RWPE1 (cell line): ENCODE data around the gene ZEB2.

Experiments used
- CTCF ChIA-PET: fragments of 350-600 bp; sonication (Branson Sonifier 250); formaldehyde crosslinking; extraction: SDS; loops from one replicate; lab custom pipeline; 2021; lab: Yijun Ruan, JAX
- POLR2A ChIA-PET: fragments of 400-600 bp; formaldehyde crosslinking; extraction: SDS; loops from one replicate; lab custom pipeline; 2020; ENCODE audit warnings: antibody characterized with exemption; ENCODE audit not compliant: low non-redundant PET; lab: Yijun Ruan, JAX
- DNase-seq: peaks from one replicate; pipeline ENCODE4 v3.0.0; 2012; ENCODE audit warnings: low spot score
- H3K27ac ChIP-seq: fragments of 450-650 bp; 2 replicates; pipeline ENCODE4 v1.5.1; 2017
- CTCF ChIP-seq: fragments of 450-650 bp; conservative IDR thresholded peaks from 2 replicates; pipeline ENCODE4 v1.5.1; 2017; ENCODE audit warnings: low read depth, mild to moderate bottlenecking

ZEB2 gene

DNA sequence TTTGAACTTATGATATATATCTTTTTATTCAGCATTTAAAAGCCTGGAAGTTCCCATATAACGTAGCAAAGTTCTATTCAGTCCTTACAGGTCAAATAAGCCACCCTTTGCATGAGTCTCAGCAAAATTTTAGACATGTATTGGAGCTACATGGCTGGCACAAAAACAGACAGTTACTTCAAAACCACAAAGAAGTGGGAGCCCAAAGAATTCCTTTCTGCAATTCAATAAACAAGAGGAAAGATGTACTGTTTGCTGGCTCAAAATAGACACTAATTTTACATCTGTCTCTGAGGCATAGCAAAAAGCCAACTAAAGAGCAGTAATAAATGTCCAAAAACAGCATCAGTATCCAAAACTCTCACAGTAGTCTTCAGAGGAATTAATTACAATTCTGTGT, 87.0 kb downstream of the ZEB2 start:
- DNase-seq: no peak
- POLR2A ChIA-PET: no interaction called here
- CTCF ChIA-PET: interaction anchor here (0.6 kb wide), 2 partner anchors 35 to 998 kb away, joined by 3 to 6 read pairs; no protein-coding TSS in a partner anchor
- no peak overlapping the region for H3K27ac ChIP-seq
- TF ChIP-seq CTCF: no peak

DNA sequence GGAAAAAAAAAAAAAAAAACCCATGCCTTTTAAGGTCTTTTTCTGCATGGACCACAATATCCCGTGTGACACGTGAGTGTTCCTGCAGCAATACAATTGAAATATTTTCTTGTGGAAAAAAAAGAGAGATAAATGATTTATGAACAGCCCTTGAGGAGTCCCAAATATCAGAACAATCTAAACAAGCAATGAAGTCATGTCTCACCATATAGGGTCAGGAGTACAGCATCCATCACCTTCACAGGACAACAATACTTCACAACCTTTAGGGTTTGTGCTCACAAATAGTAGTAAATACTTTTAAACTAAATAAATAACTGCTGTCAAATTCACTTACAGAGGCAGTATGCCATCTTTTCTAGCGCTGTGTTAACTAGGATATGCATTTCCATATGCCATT, 87.9 kb downstream of the ZEB2 start:
- no peak for TF ChIP-seq CTCF
- DNase-seq: no peak
- no peak overlapping the region for H3K27ac ChIP-seq
- CTCF ChIA-PET: no interaction called here
- POLR2A ChIA-PET: no interaction called here

DNA sequence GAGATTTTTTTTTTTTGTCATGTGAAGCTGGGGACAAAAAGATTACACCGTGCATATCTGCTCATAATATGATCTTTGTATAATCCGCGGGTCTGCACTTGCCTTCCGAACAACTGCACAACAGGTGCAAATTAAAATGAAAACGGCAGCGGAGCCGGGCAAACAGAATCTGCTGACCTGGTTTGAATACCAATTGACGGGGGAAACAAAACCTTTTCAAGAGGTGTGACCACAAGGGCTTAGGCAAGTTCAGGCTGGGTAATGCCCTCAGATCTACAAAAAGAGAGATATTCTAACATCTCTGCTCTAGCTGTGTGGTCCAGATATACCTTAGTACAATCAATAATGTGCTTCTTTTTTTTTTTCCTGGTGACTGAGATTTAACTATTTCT, 88.5 kb downstream of the ZEB2 start:
- no peak for TF ChIP-seq CTCF
- POLR2A ChIA-PET: no interaction called here
- no peak for DNase-seq
- H3K27ac ChIP-seq: no peak overlapping the region
- CTCF ChIA-PET: interaction anchor here (0.6 kb wide), 1 partner anchor 91 kb away, joined by 5 read pairs; no protein-coding TSS in a partner anchor

GRCh38 chr2:144430722-144431391, 89.1 kb downstream of the ZEB2 start:
- no peak overlapping the region for H3K27ac ChIP-seq
- ChIA-PET CTCF (interaction anchor here (0.6 kb wide), 1 partner anchor 91 kb away, joined by 5 read pairs; no protein-coding TSS in a partner anchor), POLR2A (no interaction called here)
- TF ChIP-seq CTCF: no peak
- no peak for DNase-seq

GRCh38 chr2:144429396-144430112, 90.4 kb downstream of the ZEB2 start:
- POLR2A ChIA-PET: no interaction called here
- H3K27ac ChIP-seq: no peak overlapping the region
- DNase-seq: no peak
- no peak for TF ChIP-seq CTCF
- CTCF ChIA-PET: interaction anchor here (0.6 kb wide), 2 partner anchors 20 to 254 kb away, joined by 3 read pairs; no protein-coding TSS in a partner anchor

DNA sequence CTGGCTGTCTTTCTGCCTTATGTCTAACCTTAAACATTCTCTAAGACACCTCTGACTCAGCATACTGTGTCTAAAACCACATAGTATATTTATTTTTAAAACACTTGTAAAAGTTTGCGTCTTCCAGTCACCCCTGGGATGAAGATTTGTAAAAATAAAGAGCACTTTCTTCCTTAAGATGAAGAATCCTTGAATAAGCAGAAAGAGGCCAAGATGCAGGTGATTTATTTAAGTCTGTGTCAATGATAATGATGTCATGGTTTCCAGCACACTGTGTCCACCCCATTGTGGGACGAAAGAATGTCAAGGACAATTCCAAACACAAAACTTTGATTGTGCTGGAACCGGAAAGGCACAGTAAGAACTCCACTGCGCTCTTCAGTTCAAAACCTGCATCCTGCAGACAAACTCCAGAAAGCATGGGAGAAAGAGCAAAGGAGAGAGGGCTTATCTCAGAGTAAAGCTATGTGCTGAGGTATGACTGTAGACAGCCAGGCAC, 92.9 kb downstream of the ZEB2 start:
- H3K27ac ChIP-seq: no peak overlapping the region
- no peak for DNase-seq
- ChIA-PET POLR2A (no interaction called here), CTCF (no interaction called here)
- TF ChIP-seq CTCF: no peak
